Measurements from ENCODE around the gene PHKA2.
A peak's percentile ranks its signal among the peaks of the same experiment; 100 is the strongest.
"Not testable (repeated sequence)": the region's sequence is repeated elsewhere in the genome, so short reads cannot be mapped to it uniquely, and the experiment has no call there.

Gene PHKA2

GRCh38 chrX:18886344-18887161 lies 97.4 kb downstream of the PHKA2 start:
- peak; percentile 13 to 82 (median 70) for DNase-seq

- peak in 2 of 3 experiments; percentile 70 to 74 for DNase-seq
These were observed 97.9 kb downstream of the PHKA2 start for GRCh38 chrX:18886005-18886343.

DNA sequence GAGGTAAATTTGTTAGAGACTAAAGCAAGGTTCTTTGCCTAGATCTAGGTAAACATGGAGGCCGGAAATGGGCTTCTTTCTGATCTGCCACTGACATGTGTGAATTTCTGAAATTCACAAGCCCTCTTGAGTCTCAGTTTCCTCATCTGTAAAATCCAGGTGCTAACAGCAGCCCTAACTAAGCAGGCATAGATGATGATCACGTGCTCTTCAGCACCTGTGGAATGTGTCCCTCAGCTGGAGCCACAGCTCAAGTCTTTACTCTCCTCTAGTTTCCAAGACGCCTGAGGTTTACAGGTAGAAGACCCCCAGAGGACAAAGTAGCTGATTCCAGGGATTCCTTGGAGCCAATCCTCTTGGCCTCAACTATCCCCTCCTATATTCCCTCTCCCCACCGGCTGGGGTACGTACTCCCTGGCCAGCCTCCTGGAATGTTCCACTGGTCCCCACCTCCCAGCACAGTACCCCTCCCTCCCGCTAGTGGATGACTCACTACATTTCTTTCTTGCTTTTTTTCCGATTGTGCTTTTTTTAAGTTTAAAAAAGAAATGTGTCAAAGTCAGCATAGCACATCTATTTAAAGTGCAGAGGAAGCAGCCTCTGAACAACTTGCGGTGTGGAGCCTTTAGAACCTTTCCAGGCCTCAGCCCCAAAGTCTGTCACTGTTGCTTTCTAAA lies 98.4 kb downstream of the PHKA2 start:
- no peak for DNase-seq

GRCh38 chrX:18884916-18885315 lies 99.0 kb downstream of the PHKA2 start:
- DNase-seq: no peak

DNA sequence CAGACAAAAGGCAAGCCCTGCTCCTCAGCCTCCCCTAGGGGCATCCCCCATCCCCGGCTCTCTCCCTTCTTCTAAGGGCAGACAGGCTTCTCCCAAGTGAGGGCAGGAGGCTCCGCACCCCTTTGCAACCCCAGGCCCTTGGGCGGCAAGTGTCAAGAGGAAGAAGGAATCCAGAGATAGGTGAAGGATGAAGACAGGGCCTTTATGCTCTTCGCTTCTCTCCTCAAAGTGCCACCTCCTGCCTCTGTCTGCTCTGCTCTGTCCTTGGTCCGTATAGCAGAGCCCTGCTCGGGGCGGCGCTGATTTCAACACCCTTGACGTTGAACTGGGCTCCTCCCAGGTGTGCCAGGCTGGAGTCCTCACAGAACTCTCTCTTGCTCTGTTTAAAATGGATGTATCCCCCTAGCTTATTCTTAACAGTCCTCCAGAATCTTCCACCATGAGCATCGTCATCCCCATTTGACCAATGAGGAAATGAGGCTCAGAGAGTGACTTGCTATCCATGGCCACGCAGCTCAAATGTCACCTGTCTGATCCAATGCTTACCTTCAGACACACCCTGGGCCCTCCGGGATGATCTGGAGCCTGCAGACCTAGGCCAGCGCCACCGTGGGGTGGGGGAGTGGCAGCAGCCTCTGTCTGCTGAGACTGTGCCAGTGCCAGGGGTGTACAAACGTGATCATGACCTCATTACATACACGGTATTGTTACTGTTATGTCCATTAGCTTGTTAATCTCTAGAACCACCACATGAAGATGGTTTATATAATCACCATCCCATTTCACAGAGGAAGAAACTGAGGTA lies 99.8 kb downstream of the PHKA2 start:
- no peak for DNase-seq

DNA sequence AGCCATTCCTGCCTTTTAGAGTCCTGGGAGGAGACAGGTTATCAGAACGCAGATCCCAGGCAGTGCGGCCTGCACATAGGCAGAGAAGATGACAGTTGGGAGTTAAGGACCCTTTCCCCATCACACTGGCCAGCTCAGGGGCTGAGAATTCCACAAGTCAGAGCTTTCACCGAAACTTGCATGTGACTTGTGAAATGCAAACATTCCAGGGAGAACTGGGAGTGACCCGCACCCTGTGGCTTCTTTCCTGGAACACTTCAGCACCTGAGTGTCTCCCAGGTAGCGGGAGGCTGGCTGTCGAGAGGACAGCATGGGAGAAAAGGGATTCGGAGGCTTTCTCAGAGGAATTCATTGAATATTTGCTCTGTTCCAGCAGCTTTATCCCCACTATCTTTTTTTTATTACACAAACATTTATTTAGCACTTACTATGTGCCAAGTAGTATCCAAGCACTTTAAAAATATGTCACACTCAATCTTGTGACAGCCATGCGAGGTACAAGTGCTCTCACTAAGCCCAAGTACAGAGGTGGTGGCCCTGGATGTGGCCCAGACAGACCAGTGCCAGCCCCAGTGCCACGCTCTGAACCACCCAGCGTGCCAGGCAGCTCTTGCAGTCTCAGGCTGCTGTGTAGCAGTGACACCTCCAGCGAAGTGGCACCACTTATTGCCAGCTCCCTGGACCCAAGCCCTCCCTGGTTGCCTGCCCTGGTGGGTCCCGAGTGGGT lies 100.5 kb downstream of the PHKA2 start:
- DNase-seq: no peak

- no peak for DNase-seq
These were observed 104.8 kb downstream of the PHKA2 start for GRCh38 chrX:18879144-18879543.

DNA sequence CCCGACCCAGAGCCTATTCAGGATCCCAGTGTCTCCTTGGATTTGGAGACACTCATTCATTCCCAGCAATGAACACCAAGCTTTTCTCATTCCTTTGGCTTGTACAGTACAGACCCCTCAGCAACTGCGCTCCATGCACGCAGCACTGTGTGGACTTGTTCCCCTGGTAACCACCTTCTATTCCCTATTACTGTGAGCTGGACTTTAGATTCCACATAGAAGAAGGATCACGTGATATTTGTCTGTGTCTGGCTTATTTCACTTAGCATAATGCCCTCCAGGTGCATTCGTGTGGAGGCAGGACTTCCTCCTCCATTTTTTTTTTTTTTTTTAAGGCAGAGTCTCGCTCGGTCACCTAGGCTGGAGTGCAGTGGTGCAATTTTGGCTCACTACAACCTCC lies 106.4 kb downstream of the PHKA2 start:
- peak in 2 of 3 experiments; percentile 43 to 85 for DNase-seq

DNA sequence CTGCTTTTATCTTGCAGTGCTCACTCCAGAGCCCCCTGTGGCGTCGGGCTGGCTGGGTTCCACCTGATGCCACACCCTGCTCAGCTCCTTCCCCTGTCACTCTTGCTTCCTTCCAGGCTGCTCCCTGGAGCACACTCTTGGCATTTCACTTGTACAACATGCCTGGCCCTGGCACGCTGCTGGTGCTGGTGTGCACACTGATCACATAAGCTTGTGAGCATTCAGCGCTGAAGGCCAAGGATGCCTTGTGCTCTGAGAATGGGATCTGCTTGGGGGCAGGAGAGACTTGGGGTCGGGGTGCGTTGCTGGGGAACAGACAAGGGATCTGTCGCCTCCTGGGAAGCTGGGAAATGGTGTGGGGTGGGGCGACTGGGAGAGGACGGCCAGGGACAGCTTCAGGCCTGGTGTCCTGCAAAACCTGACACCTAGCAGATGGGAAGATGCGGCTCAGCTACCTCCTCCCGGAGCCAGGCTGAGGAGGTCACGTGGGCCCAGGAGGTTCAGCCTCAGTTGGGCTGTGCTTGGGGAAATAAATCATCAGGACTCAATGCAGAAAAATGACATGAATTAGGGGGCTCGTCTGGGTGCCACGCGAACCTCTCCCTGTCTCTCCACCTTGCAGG lies 108.5 kb downstream of the PHKA2 start:
- peak in 2 of 3 experiments; percentile 38 to 48 for DNase-seq

DNA sequence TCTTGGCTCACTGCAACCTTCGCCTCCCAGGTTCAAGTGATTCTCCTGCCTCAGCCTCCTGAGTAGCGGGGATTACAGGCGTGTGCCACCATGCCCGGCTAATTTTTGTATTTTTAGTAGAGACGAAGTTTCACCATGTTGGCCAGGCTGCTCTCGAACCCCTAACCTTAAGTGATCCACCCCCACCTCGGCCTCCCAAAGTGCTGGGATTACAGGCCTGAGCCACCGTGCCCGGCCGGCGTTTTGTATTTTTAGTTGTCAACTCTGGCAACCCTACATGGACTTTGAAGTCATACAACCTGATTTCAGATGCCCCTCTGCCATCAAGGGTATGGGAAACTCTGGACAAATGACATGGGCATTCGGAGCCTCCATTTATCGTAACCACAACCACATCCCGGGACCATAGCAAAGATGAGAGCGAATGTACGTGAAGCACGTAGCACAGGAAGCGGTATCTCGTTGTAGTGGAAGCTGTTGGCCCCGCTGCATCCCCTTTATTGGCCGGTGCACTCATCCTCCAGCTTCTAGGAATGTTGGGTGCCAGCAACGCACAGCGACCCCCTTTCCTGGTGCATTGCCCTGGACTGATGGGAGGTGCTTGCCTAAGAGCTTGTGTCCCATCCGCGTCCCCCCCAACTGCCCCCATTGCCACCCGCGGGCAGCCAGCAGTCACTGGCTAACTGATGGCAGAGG lies 109.2 kb downstream of the PHKA2 start:
- DNase-seq: peak in 1 of 3 experiments; percentile 39

DNA sequence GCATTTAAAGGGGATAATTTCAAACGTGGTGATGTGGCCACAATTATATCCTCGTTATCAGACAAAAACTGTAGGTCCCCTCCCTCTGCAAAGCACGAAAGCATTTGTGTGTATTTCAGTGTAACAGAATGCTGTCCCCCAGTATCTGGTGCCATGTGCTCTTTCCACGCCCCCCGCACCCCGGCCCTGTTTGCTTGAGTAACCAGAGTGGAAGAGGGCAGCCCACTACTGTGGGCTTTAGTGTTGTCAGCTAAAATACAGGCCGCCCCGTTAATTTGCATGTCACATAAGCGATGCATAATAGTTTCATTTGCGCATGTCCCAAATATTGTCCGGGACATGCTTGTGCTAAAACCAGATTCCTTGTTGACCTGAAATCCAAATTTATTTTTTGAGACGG lies 110.1 kb downstream of the PHKA2 start:
- DNase-seq: no peak

- DNase-seq: peak in 2 of 3 experiments; percentile 71 to 79
These were observed 110.6 kb downstream of the PHKA2 start for GRCh38 chrX:18873189-18873791.

- DNase-seq: peak in 1 of 3 experiments; percentile 49
These were observed 111.3 kb downstream of the PHKA2 start for GRCh38 chrX:18872621-18873020.

DNA sequence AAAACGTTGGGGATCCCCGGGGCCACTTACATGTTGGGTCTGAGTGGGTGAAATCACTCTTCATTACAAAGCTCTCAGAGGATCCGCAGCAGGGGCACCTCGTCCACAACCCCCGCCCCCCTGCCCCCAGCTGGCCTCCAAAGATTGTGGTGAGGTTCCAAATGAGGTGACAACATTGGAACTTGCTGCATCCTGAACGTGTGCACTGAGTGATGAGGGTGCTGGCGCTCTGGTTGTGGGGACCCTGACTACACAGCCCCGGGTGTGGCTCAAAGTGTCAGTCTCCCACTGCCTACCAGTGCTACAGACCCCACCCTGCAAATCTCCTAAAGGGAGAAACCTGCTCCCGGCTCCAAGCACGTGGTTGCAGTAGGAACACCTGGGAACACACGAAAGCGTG lies 111.9 kb downstream of the PHKA2 start:
- no peak for DNase-seq

- no peak for DNase-seq
These were observed 112.6 kb downstream of the PHKA2 start for GRCh38 chrX:18871161-18871890.

- no peak for DNase-seq
These were observed 119.5 kb downstream of the PHKA2 start for GRCh38 chrX:18864390-18864920.

- no peak for DNase-seq
These were observed 122.4 kb downstream of the PHKA2 start for GRCh38 chrX:18861511-18861910.

GRCh38 chrX:18856645-18856997 lies 127.3 kb downstream of the PHKA2 start:
- no peak for DNase-seq

GRCh38 chrX:18855919-18856644 lies 127.8 kb downstream of the PHKA2 start:
- DNase-seq: no peak

DNA sequence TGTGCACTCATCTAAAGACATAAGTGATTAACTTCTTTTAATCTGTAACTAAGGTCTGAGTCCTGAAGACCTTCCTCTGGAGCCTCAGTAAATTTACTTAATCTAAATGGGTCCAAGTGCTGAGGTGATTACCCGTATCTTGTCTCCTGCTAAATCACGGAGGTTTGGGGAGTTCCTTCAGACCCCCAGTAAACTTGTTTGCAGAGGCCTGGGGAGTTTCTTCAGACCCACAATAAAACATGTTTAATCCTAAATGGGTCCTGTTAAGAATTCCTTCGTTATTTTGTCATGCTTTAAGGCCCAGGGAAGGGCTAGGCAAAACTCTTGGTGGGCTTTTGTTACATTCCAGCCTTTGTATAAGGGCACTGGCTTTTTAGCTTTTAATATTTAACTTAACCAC lies 136.0 kb downstream of the PHKA2 start:
- not testable (repeated sequence) for DNase-seq

Data from NCI-H1417 (cell line).